ENCODE measurements around the gene PTPRN2. TPM values are rescaled to one million over a fixed set of nuclear protein-coding genes. Genes with fewer than 3 reads are reported as not detected.
"Not testable (repeated sequence)": the region's sequence is repeated elsewhere in the genome, so short reads cannot be mapped to it uniquely, and the experiment has no call there.

The PTPRN2 gene
- total RNA-seq, 8 experiments from 2014 or later, result 0.10 to 19.7 (median 10.8) TPM; not detected in 1

GRCh38 chr7:157923903-157924630 is 663.6 kb downstream of the PTPRN2 start:
- no peak for ATAC-seq (replicated peaks in 6 of 8)
- Histone ChIP-seq H3K27ac (no peak overlapping the region), H3K4me1 (replicated peaks in 1 of 2) (no peaks in the 10 kb centered on the region), H3K4me3 (no peak overlapping the region)
- in situ Hi-C loops (cut with MboI; ENCODE audit: low pct_unique_long_range_greater_than_20kb in 2 of 9, low sequenced_read_pairs in 9 of 9, unreplicated experiment in 9 of 9), result no loop called here
- WGBS, 10 experiments, result 0 to 100% (median 43%) methylated on average over 1 to 4 of the region's 16 CpGs; no CpG with 5 or more reads in 4 of the 10 experiments

- Histone ChIP-seq H3K27ac (no peak overlapping the region), H3K4me3 (no peak overlapping the region), H3K4me1 (replicated peaks in 1 of 2) (no peaks in the 10 kb centered on the region)
- no peak for ATAC-seq (replicated peaks in 6 of 8)
- WGBS, 10 experiments, result 13 to 88% (median 66%) methylated on average over 1 to 8 of the region's 8 CpGs; no CpG with 5 or more reads in 1 of the 10 experiments
- in situ Hi-C loops (cut with MboI; ENCODE audit: low pct_unique_long_range_greater_than_20kb in 2 of 9, low sequenced_read_pairs in 9 of 9, unreplicated experiment in 9 of 9), result no loop called here
Measured at GRCh38 chr7:157922576-157922975, 665.0 kb downstream of the PTPRN2 start.

- no peak overlapping the region for H3K27ac ChIP-seq
- no peak overlapping the region for H3K4me3 ChIP-seq
- peaks cover 0 to 3% of the 10 kb centered on the region in 2 donors for H3K4me1 ChIP-seq (replicated peaks in 1 of 2)
- ATAC-seq (replicated peaks in 6 of 8), result no peak
- 54 to 91% (median 76%) methylated on average over 8 to 29 of the region's 29 CpGs for WGBS, 10 experiments
- in situ Hi-C loops (cut with MboI; ENCODE audit: low pct_unique_long_range_greater_than_20kb in 2 of 9, low sequenced_read_pairs in 9 of 9, unreplicated experiment in 9 of 9), result no loop called here
Measured at GRCh38 chr7:157918326-157919080, 669.1 kb downstream of the PTPRN2 start.

GRCh38 chr7:157916946-157917640 is 670.5 kb downstream of the PTPRN2 start:
- 43 to 100% (median 81%) methylated on average over 1 to 10 of the region's 23 CpGs; no CpG with 5 or more reads in 2 of the 10 experiments for WGBS, 10 experiments
- no peak for ATAC-seq (replicated peaks in 6 of 8)
- Histone ChIP-seq H3K4me1 (replicated peaks in 1 of 2) (peaks cover 0 to 3% of the 10 kb centered on the region in 2 donors), H3K27ac (no peak overlapping the region), H3K4me3 (no peak overlapping the region)
- in situ Hi-C loops (cut with MboI; ENCODE audit: low pct_unique_long_range_greater_than_20kb in 2 of 9, low sequenced_read_pairs in 9 of 9, unreplicated experiment in 9 of 9), result no loop called here

GRCh38 chr7:157910446-157910845 is 677.2 kb downstream of the PTPRN2 start:
- 40 to 98% (median 87%) methylated on average over 1 to 11 of the region's 35 CpGs; no CpG with 5 or more reads in 3 of the 10 experiments for WGBS, 10 experiments

GRCh38 chr7:157910045-157910444 is 677.6 kb downstream of the PTPRN2 start:
- H3K4me3 ChIP-seq; in situ Hi-C loops (cut with MboI; ENCODE audit: low pct_unique_long_range_greater_than_20kb in 2 of 9, low sequenced_read_pairs in 9 of 9, unreplicated experiment in 9 of 9); H3K27ac ChIP-seq; ATAC-seq (replicated peaks in 6 of 8): not testable (repeated sequence)
- whole genome bisulfite sequencing, 10 experiments, result 80 to 100% (median 95%) methylated on average over 1 to 14 of the region's 43 CpGs; no CpG with 5 or more reads in 6 of the 10 experiments
- peaks cover 0 to 20% of the 10 kb centered on the region in 2 donors for H3K4me1 ChIP-seq (replicated peaks in 1 of 2)

More at GRCh38 chr7:157910446-157910845, 677.2 kb downstream of the PTPRN2 start:
- no peak overlapping the region for H3K27ac ChIP-seq
- in situ Hi-C loops (cut with MboI; ENCODE audit: low pct_unique_long_range_greater_than_20kb in 2 of 9, low sequenced_read_pairs in 9 of 9, unreplicated experiment in 9 of 9), result no loop called here
- H3K4me3 ChIP-seq, result no peak overlapping the region
- ATAC-seq (replicated peaks in 6 of 8), result no peak
- H3K4me1 ChIP-seq (replicated peaks in 1 of 2), result peaks cover 0 to 16% of the 10 kb centered on the region in 2 donors

- 79 to 100% (median 87%) methylated on average over 1 to 5 of the region's 8 CpGs; no CpG with 5 or more reads in 5 of the 10 experiments for WGBS, 10 experiments
- in situ Hi-C loops (cut with MboI; ENCODE audit: low pct_unique_long_range_greater_than_20kb in 2 of 9, low sequenced_read_pairs in 9 of 9, unreplicated experiment in 9 of 9), result no loop called here
- Histone ChIP-seq H3K4me1 (replicated peaks in 1 of 2) (peaks cover 0 to 27% of the 10 kb centered on the region in 2 donors), H3K27ac (no peak overlapping the region), H3K4me3 (no peak overlapping the region)
- no peak for ATAC-seq (replicated peaks in 6 of 8)
Measured at GRCh38 chr7:157909370-157909769, 678.3 kb downstream of the PTPRN2 start.

GRCh38 chr7:157908006-157908782 is 679.4 kb downstream of the PTPRN2 start:
- 46 to 83% (median 67%) methylated on average over 4 to 22 of the region's 31 CpGs; no CpG with 5 or more reads in 3 of the 10 experiments for WGBS, 10 experiments
- in situ Hi-C loops (cut with MboI; ENCODE audit: low pct_unique_long_range_greater_than_20kb in 2 of 9, low sequenced_read_pairs in 9 of 9, unreplicated experiment in 9 of 9), result no loop called here
- peaks cover 0 to 38% of the 10 kb centered on the region in 2 donors for H3K4me1 ChIP-seq (replicated peaks in 1 of 2)
- H3K4me3 ChIP-seq, result no peak overlapping the region
- H3K27ac ChIP-seq, result peak overlapping the region in 1 of 2 donors; percentile 17
- peak in 5 of 8 experiments; percentile 49 to 83 (median 59) for ATAC-seq (replicated peaks in 6 of 8)

GRCh38 chr7:157907091-157907490 is 680.5 kb downstream of the PTPRN2 start:
- no peak for ATAC-seq (replicated peaks in 6 of 8)
- in situ Hi-C loops (cut with MboI; ENCODE audit: low pct_unique_long_range_greater_than_20kb in 2 of 9, low sequenced_read_pairs in 9 of 9, unreplicated experiment in 9 of 9), result no loop called here
- H3K27ac ChIP-seq, result no peak overlapping the region
- 55 to 72% methylated on average over 4 to 5 of the region's 18 CpGs; no CpG with 5 or more reads in 8 of the 10 experiments for WGBS, 10 experiments
- H3K4me3 ChIP-seq, result no peak overlapping the region
- H3K4me1 ChIP-seq (replicated peaks in 1 of 2), result peaks cover 0 to 42% of the 10 kb centered on the region in 2 donors

- 0 to 45% (median 0%) methylated on average over 1 to 2 of the region's 7 CpGs; no CpG with 5 or more reads in 7 of the 10 experiments for WGBS, 10 experiments
- H3K27ac ChIP-seq, result no peak overlapping the region
- no peak overlapping the region for H3K4me3 ChIP-seq
- ATAC-seq (replicated peaks in 6 of 8), result no peak
- peaks cover 0 to 42% of the 10 kb centered on the region in 2 donors for H3K4me1 ChIP-seq (replicated peaks in 1 of 2)
- in situ Hi-C loops (cut with MboI; ENCODE audit: low pct_unique_long_range_greater_than_20kb in 2 of 9, low sequenced_read_pairs in 9 of 9, unreplicated experiment in 9 of 9), result no loop called here
Measured at GRCh38 chr7:157906583-157906982, 681.0 kb downstream of the PTPRN2 start.

- H3K4me3 ChIP-seq, result no peak overlapping the region
- no peak overlapping the region for H3K27ac ChIP-seq
- in situ Hi-C loops (cut with MboI; ENCODE audit: low pct_unique_long_range_greater_than_20kb in 2 of 9, low sequenced_read_pairs in 9 of 9, unreplicated experiment in 9 of 9), result no loop called here
- peak in 4 of 8 experiments; percentile 14 to 48 (median 27) for ATAC-seq (replicated peaks in 6 of 8)
- H3K4me1 ChIP-seq (replicated peaks in 1 of 2), result peaks cover 0 to 46% of the 10 kb centered on the region in 2 donors
- WGBS, 10 experiments, result 0 to 64% (median 12%) methylated on average over 1 to 8 of the region's 20 CpGs; no CpG with 5 or more reads in 2 of the 10 experiments
Measured at GRCh38 chr7:157905651-157906461, 681.8 kb downstream of the PTPRN2 start.
